DOHH2 (cell line): ENCODE measurements around the gene SDHA.

Experiments
- EZH2phosphoT487 ChIP-seq: fragments of 200-600 bp; sonication (generic); IDR thresholded peaks from 2 replicates; pipeline ENCODE4 v1.6.1; 2017; ENCODE audit warnings: borderline replicate concordance, mild to moderate bottlenecking, antibody characterized with exemption, low read length, moderate library complexity, mixed read lengths
- TF ChIP-seq, protein P1 (sequence below): fragments of 200-600 bp; sonication (generic); IDR thresholded peaks from one replicate; pipeline ENCODE4 v1.5.1; 2014; ENCODE audit warnings: antibody characterized with exemption, mild to moderate bottlenecking, low read depth, low read length; ENCODE audit not compliant: poor library complexity, severe bottlenecking

DNA sequence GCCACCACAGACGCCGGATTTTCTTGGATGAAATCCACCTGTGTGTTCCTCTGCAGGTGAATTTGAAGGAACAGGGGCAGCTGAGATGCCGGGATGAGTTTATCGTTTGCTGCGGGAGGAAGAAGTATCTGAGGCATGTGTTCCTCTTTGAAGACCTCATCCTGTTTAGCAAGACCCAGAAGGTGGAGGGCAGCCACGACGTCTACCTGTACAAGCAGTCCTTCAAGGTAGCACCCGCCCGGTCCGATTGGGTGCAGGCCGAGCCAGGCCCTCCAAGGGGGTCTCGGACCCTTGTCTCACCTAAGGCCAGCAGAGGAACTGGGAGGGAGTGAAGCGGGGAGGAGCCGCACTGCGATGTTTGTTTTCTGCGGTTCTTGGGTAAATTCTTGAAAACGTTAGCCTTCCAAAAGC lies 45.3 kb upstream of the SDHA start:
- TF ChIP-seq, protein P1, sequence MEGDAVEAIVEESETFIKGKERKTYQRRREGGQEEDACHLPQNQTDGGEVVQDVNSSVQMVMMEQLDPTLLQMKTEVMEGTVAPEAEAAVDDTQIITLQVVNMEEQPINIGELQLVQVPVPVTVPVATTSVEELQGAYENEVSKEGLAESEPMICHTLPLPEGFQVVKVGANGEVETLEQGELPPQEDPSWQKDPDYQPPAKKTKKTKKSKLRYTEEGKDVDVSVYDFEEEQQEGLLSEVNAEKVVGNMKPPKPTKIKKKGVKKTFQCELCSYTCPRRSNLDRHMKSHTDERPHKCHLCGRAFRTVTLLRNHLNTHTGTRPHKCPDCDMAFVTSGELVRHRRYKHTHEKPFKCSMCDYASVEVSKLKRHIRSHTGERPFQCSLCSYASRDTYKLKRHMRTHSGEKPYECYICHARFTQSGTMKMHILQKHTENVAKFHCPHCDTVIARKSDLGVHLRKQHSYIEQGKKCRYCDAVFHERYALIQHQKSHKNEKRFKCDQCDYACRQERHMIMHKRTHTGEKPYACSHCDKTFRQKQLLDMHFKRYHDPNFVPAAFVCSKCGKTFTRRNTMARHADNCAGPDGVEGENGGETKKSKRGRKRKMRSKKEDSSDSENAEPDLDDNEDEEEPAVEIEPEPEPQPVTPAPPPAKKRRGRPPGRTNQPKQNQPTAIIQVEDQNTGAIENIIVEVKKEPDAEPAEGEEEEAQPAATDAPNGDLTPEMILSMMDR = no peak
- no peak for TF ChIP-seq EZH2phosphoT487
